ENCODE results near the gene RHOBTB3. TPM values are rescaled to one million over a fixed set of nuclear protein-coding genes. Genes with fewer than 3 reads are reported as not detected.

RHOBTB3 gene
- total and polyA plus RNA-seq, 10 of the 15 experiments (the other 5 are each of a cell fraction or from before 2014, with no cell fraction given) = 3.6 to 42.8 (median 8.4) TPM

GRCh38 chr5:95725937-95726810, 5.0 kb upstream of the RHOBTB3 start (continued):
- TF ChIP-seq TAF1 (IDR thresholded peaks at IDR 0.05; ENCODE audit: borderline replicate concordance, low read depth, low read length) (no peak), SMARCA5 (IDR thresholded peaks at IDR 0.05) (0 out of 2 replicates have a peak, but pooled peaks have one; percentile 29), NR2F1 (conservative IDR thresholded peaks at IDR 0.05) (no peak), ATF7 (IDR thresholded peaks at IDR 0.05; ENCODE audit: low read depth) (no peak), EP300 (IDR thresholded peaks at IDR 0.05; ENCODE audit: borderline replicate concordance in 1 of 2, control insufficient read depth in 1 of 2, low read depth in 2 of 2, low read length in 2 of 2) (peak in 1 of 2 experiments; percentile 39; a peak in 1 of 4 replicates), ESRRA (IDR thresholded peaks at IDR 0.05; ENCODE audit: low read length) (no peak), ZNF622 (IDR thresholded peaks at IDR 0.05) (no peak), RELB (IDR thresholded peaks at IDR 0.05; ENCODE audit: low read depth) (peak; percentile 36; the same call in 1 of the 2 replicates), MXI1 (IDR thresholded peaks at IDR 0.05; ENCODE audit: low read depth, low read length) (0 out of 2 replicates have a peak, but pooled peaks have one; percentile 59)
